Left renal pelvis (tissue), 4 donors: ENCODE measurements around the gene LRRC56. TPM values are rescaled to one million over a fixed set of nuclear protein-coding genes. Genes with fewer than 3 reads are reported as not detected.

Experiments
- DNase-seq, 4 donors: peaks; one replicate each; pipeline ENCODE4 v3.0.0-alpha.2; 2013; ENCODE audit warnings: low read depth in 4 of 4, low spot score in 3 of 4
- polyA plus RNA-seq, 4 donors: library from polyadenylated mRNA; unstranded; fragments of 120-200 nt; gene quantifications; one replicate each; pipeline ENCODE4 v1.2.1, GENCODE V29; 2013; ENCODE audit not compliant: insufficient read length in 4 of 4

The LRRC56 gene, protein sequence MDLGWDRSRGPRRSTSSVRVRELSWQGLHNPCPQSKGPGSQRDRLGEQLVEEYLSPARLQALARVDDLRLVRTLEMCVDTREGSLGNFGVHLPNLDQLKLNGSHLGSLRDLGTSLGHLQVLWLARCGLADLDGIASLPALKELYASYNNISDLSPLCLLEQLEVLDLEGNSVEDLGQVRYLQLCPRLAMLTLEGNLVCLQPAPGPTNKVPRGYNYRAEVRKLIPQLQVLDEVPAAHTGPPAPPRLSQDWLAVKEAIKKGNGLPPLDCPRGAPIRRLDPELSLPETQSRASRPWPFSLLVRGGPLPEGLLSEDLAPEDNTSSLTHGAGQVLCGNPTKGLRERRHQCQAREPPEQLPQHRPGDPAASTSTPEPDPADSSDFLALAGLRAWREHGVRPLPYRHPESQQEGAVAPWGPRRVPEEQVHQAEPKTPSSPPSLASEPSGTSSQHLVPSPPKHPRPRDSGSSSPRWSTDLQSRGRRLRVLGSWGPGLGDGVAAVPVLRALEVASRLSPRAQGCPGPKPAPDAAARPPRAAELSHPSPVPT
- polyA plus RNA-seq: 1 to 10 TPM; 1.4 to 6.6 (median 3.2) TPM

DNA sequence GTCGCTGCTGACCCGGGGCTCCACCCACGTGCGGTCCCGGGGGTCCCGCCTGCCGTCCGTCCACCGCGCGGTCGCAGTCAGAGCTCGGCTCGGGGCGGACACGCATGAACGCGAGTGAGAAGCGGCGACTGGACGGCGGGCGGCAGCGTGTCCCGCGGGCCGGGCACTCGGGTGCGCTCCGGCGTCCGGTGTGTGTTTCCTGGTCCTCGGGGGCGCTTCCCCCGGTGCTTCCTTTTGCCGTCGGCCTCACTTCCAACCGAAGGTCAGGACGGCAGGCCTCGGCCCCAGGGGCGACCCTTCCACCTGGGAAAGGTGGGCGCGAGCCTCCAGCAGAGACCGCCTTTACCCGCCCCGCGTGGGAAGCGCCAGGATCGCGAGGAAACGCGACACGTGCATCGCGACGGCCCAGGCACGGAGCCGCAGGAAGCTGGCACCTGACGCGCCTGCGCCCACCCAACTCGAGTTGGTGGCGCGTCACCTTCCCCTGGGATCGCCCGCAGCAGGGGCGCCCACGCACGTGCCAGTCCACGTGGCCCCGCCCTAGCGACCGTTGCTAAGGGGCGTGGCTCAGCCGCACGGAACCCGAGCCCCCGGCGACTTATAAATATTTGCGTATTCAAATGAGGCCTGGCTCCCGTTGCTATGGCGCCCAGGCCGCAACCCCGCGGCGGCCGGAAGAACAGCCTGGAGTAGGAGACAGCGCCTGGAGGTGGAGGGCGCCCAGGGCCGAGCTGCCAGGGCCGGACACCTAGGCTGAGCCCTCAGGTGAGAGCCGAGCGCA lies at the start of gene LRRC56:
Gene LRRC56, plus strand, starts transcription at position 687 of the 781 bp plus-strand sequence. CDS start 3,158 bp downstream, outside the sequence.
- DNase-seq: peak in 1 of 4 donors; percentile 66

DNA sequence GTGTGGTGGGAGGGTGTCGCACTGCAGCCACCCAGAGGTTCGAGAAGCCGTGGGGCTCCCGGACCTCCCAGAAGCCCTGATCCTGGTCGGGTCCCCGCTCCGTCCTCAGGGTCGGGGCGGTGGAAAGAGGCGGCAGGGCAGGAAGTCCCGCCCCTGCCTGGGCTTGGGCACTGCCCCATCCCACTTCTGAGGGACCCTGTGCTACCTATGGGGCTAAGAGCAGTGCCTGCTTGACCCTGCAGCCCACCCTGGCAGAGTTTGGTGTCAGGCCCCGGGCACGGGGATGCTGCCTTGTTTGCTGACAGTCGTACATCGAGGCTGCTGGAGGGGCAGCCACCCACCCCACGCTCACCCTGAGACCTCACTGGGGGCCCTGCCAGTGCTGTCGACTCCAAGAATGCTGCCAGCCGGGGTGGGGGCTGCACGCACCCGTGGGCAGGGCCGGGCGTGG lies 49.7 kb upstream of the LRRC56 start:
- no peak for DNase-seq

DNA sequence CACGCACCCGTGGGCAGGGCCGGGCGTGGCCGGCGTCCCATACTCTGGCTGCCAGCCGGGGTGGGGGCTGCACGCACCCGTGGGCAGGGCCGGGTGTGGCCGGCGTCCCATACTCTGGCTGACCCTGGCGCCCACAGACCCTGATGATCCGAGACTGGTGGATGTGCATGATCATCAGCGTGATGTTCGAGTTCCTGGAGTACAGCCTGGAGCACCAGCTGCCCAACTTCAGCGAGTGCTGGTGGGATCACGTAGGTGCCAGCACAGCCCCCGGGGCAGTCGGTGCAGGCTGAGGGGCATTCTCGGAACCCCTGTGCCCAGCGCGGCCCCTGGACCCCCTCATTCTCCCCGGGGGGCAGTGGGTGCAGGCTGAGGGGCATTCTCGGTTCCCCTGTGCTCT lies 49.3 kb upstream of the LRRC56 start:
- DNase-seq: no peak

DNA sequence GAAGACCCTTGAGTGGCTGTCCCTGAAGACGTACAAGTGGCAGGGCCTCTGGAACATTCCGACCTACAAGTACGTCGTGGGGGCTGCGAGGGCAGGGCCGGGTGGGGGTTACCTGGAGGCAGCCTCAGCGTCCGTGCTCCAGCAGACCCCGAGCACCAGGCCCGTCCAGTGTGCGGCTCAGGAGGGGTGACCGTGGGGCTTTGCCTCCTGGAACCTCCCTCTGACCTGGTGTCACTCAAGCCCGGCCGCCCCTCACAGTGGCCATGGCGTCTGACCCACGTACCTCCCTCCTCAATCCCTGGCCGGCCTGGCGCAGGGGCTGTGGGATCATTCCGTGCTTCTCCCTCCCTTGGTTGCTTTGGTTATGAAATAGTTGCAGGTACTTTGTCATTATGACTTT lies 48.7 kb upstream of the LRRC56 start:
- DNase-seq: no peak

DNA sequence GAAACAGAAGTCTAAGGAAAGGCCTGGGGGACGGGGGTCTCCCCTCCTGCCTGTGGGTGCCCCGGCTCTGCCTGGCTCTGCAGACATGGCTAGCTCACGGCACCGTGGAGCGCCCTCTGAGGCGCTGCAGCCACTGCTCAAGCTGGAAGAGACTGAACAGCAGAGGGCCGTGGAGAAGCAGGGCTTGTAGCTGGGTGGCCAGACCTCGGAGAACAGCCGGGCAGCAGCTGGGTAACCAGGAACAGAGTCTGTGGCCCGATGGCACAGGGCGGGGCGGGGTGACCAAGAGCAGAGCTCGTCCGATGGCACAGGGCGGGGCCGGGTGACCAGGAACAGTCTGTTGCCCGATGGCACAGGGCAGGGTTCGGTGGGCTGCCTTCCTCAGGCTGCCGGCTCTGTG lies 48.3 kb upstream of the LRRC56 start:
- DNase-seq: no peak

DNA sequence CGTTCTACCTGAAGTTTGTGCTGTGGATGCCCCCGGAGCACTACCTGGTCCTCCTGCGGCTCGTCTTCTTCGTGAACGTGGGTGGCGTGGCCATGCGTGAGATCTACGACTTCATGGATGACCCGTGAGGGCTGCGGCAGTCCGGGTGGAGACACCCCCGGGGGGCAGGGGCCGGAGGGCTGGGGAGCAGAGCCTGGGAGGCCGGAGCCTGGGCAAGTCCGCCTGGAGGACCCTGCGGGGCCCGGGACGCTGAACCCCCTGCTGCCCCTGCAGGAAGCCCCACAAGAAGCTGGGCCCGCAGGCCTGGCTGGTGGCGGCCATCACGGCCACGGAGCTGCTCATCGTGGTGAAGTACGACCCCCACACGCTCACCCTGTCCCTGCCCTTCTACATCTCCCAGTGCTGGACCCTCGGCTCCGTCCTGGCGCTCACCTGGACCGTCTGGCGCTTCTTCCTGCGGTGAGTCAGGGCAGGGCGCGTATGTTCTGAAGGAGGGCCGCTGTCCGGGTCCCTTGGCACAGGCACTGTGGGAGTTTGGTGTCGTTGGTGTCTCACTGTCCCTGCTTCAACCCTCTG lies 47.6 kb upstream of the LRRC56 start:
- DNase-seq: no peak

DNA sequence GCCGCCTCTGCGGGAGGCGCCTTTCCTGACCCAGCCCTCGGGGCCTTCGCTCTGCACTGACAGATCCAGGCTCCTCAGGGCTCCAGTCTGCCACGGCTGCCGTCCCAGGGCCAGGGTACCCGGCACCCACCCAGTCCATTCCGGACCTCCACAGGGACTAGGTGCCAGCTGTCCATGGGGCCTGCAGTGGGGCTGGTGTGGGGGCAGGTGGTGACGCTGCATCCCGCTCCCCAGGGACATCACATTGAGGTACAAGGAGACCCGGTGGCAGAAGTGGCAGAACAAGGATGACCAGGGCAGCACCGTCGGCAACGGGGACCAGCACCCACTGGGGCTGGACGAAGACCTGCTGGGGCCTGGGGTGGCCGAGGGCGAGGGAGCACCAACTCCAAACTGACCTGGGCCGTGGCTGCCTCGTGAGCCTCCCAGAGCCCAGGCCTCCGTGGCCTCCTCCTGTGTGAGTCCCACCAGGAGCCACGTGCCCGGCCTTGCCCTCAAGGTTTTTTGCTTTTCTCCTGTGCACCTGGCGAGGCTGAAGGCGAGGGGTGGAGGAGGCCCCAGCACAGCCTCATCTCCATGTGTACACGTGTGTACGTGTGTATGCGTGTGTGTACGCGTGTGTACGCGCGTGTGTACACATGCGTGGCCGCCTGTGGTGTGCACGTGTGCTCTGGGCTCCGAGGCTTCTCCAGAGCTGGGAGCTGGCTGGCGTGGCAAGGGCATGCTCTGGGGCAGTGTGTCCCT lies 47.0 kb upstream of the LRRC56 start:
- DNase-seq: no peak

DNA sequence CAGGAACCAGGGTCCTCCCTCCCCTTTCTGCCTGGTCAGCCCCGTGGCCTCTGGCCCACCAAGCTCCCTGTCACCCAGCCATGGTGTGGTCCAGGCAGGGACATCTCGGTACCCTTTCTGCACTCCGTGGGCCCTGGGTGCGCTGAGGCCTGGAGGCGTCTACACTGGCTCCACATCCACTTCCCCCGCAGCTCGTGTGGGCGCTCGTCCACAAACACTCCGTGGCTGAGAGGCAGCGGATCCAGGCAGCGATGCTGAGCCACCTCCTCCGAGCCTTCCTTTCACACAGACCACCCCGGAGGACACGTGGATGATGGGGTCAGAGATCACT lies 46.4 kb upstream of the LRRC56 start:
- DNase-seq: no peak

DNA sequence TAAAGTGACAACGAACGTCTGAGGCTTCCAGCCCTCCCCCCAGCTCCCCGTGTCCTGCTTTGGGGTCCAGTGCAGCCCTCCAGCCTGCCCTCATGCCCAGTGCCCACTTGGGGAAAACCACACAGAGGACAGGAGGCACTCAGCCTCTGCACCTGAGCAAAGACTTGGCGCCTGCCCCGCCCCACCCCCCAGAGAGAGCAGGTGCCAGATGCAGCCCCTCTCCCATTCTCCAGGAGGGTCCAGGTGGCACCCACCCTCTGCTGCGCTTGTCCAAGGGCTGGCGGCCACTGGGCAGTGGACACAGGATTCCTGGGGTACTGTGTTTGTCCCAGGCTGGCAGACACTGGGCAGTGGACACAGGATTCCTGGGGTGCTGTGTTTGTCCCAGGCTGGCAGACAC lies 46.0 kb upstream of the LRRC56 start:
- DNase-seq: no peak

DNA sequence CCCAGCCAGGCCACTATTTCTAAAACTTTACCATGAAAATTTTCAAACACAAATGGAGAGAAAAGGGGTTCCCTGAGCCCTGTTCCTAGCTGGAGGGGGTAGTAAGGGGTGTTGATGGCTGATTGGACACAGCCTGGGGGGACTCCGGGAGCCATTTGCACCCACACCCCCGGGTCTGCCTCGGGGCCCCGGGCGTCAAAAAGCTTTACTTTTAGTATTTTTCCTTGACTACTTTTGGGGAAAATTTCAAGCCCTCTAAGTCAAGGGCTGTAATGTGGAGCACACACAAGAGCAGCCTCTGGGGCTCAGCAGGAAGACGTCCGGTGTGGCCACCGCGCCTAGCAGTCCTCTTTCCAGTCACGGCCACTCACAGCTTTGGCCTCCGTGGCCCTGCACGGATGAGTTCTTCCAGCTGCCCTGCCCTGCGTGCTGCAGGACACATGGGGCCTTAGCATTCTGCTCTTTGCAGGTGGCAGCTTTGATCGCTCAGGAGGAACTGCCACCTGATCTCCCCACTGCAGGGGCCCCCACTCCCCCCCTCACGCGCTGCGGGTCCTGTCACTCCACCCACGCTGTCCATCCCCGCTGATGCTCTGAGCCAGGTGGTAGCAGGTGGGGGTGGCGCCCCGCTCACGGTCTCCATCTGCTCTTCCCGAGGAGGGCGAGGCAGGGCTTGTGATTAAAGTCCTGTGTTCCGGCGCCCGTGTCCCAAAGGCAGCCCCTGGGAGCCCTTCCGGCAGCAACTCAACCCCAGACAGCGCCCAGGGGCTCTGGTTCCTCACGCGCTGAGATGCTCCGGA lies 44.7 kb upstream of the LRRC56 start:
- DNase-seq: no peak

DNA sequence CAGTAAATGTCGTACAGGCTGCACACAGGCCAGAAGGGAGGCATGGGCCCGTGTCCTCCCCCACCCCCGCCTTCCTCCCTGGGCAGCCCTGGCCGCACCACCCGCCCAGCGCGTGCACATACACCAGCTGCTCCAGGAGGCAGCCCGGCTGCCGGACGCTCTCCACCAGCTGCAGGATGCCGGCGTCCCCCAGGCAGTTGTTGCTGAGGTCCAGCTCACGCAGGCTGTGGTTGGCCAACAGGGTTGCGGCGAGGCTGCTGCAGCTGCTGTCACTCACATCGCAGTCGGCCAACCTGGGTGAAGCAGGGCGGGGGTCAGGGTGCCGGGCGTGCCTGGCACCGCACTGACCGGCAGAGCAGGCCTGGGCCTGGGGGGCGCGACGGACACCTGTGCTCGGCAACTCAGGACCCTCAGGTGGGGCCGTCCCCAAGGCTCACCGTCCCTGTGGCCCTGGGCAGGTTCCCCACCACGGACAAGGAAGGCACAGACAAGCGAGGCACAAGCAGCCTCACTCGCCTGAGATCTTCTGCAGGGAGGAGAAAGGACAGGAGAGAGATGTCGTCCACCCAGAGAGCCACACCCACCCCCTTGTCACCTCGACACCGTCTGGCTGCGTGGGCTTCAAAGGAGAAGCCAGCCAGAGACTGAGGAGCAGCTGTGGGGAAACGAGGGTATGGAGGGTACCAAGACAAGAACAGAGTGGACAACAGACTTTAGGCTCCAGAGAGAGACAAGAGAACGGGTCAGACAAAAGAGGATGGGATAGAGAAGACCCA lies 42.4 kb upstream of the LRRC56 start:
- no peak for DNase-seq

DNA sequence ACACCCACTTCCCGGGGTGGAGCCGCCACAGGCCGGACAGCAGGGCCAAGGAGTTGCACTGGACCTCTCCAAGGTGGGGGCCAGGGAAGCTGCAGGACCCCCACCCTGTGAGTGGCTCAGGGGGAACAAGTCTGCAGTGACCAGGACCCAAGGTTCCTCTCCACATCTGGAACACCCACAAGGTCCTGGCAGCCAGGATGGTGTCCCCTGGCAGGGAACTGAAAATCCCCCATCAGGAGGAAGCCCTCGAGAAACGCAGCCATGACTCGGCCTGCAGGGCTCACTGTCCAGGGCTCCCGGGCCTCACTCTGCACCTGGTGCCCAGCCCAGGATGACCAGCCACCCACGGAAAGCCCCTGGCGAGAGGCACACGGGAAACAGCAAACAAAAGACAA lies 41.8 kb upstream of the LRRC56 start:
- no peak for DNase-seq

DNA sequence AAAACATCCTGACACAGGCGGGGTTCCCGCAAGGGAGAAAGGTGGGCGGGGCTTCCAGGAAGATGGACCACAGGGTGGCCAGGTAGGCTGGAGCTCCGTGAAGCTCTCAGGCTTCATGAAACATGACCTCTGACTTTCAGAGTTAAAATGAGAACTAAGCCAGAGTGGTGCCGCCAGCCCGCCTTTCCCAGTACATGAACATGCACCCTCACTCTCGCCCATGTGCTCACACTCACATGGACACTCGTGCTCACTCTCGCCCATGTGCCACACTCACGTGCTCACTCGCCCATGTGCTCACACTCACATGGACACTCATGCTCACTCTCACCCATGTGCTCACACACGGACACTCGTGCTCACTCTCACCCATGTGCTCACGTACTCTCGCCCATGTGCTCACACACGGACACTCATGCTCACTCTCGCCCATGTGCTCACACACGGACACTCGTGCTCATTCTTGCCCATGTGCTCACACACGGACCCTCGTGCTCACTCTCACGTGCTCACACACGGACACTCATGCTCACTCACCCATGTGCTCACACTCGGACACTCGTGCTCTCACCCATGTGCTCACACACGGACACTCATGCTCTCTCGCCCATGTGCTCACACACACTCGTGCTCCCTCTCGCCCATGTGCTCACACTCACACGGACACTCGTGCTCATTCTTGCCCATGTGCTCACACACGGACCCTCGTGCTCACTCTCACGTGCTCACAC lies 40.3 kb upstream of the LRRC56 start:
- DNase-seq: no peak

DNA sequence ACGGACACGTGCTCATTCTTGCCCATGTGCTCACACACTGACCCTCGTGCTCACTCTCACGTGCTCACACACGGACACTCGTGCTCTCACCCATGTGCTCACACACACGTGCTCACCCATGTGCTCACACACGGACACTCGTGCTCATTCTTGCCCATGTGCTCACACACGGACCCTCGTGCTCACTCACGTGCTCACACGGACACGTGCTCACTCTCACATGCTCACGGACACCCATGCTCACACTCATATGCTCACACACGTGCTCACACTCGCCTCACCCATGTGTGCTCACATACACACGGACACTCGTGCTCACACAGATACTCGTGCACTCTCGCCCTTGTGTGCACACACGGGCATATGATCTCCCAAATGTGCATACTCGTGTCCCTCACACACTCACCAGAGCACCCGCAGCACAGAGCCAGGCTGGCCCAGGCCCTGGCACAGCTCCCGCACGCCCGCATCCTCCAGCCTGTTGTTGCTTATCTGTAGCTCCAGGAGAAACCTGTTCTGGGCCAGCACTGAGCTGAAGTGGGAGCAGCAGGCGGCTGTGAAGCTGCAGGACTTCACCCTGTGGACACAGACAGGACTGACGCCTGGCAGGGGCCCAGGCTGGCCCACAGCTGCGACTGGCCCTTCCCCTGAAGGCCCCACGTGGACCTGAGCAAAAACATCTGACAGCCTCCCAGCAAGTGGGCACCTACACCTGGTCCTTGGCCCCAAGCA lies 39.6 kb upstream of the LRRC56 start:
- no peak for DNase-seq

DNA sequence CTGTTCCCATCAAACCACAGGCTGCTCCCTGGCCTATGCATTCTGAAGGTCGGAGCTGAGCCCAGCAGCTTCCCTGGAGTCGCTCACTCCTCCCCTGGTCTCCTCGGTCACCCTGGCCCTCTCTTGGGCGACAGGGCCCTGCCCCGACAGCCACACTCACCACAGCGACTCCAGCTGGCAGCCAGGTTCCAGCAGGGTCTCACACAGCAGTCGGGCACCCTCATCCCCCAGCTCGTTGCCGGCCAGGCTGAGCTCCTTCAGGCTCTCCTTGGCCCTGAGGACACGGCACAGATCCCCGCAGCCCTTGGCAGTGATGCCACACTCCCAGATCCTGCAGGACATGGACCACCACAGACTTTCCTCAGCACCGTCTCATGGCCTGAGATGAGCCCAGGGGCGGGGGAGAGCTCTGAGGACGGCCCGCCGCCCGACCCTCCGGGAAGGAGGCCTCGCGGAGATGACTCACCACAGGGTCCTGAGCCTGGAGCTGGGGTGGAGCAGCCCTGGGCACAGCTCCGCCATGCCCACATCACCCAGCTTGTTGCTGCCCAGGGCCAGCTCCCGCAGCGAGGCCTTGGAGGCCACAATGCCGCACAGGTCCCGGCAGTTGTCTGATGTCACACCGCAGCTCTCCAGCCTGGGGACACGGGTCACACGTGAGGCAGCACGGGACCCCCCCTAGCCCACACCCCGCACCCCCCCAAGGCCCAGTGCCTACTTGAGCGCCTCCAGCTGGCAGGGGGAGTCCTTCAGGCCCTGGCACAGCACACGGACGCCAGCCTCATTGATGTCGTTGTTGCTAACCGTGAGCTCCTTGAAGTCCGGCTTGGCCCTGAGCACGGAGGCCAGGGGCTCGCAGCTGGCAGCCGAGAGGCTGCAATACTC lies 38.8 kb upstream of the LRRC56 start:
- no peak for DNase-seq

DNA sequence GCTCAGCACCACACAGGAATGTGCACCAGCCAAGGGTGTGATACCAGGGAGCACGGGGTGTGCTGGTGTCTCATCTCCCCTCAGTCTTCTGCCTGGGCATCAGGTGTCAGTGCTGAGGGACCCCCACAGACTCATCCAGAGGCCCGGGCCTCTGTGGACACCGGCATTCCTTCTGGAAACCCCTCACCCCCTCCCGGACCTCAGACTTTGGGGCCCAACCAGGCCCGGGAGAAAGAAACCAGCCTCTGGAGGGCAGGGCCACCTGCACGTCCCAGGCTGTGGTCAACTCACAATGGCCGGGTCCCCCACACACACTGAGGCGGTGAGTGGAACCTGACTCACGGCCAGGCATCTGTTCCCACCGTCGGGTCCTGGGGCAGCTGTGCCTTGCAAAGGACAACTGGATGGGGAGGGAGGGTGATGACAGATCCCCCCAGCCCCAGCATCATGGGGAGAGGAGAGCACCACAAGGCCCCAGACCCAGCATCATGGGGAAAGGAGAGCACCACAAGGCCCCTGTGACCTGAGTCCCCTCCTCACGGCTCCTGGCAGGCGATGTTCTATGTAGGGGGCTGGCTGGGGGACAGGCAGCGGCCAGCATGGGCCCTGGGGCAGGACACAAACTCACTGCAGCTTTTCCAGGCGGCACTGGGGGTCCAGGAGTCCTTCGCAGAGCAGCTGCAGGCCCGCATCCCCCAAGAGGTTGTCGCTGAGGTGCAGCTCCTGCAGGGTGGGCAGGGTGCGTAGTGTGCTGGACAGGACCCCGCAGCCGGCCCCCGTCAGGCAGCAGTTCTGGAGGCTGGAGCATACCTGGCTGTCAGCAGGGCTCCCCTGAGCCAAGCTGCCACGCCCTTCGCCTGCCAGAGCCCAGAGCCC lies 37.9 kb upstream of the LRRC56 start:
- no peak for DNase-seq
